GM21619 (cell line): ENCODE data around the gene NDUFB1.

Source experiments
- ATAC-seq: cut with Tn5 transposase; IDR thresholded peaks from one replicate; pipeline ENCODE4 v1.9.1; 2021; ENCODE audit not compliant: unreplicated experiment

NDUFB1 gene

GRCh38 chr14:92099802-92100201, 21.7 kb downstream of the NDUFB1 start:
- ATAC-seq = no peak

GRCh38 chr14:92093320-92093719, 28.2 kb downstream of the NDUFB1 start:
- no peak for ATAC-seq

- ATAC-seq = no peak
Observed at GRCh38 chr14:92088494-92088893, 33.0 kb downstream of the NDUFB1 start.

GRCh38 chr14:92074555-92074954, 47.0 kb downstream of the NDUFB1 start:
- ATAC-seq = no peak
